Endothelial cell of umbilical vein (primary cell): ENCODE results near the gene MICB. TPM values are rescaled to one million over a fixed set of nuclear protein-coding genes. Genes with fewer than 3 reads are reported as not detected.

Experiments used
- BruUV-seq: library from RNA; stranded (reverse); fragments of 400-500 nt; replicated peaks from 2 replicates; lab custom pipeline; 2021; lab: Mats Ljungman, UMichigan
- CTCF ChIA-PET: fragments of 300-600, 350-600 bp; sonication (Branson Sonifier 250); formaldehyde crosslinking; loops from one replicate; lab custom pipeline; 2021; ENCODE audit warnings: antibody characterized with exemption, inconsistent platforms; lab: Charles Lee
- POLR2A ChIA-PET: fragments of 300-600, 350-600 bp; sonication (Branson Sonifier 250); formaldehyde crosslinking; loops from one replicate; lab custom pipeline; 2021; ENCODE audit warnings: antibody characterized with exemption, inconsistent platforms; lab: Charles Lee
- DNase-seq: peaks from one replicate; pipeline ENCODE4 v3.0.0-alpha.2; 2011; ENCODE audit warnings: low read depth, low spot score
- FAIRE-seq: peaks from 2 replicates; lab custom pipeline; 2011; peaks lifted over from hg19 to GRCh38; lab: Jason Lieb, UNC
- H2AFZ ChIP-seq: 2 replicates; pipeline ENCODE4 v1.6.0; 2012; ENCODE audit warnings: low read depth, low read length, control low read depth, inconsistent platforms
- H3K27ac ChIP-seq: 2 replicates; pipeline ENCODE4 v1.5.1; 2011; ENCODE audit warnings: low read depth, mild to moderate bottlenecking, control low read depth, low read length, moderate library complexity; ENCODE audit not compliant: insufficient read depth
- H3K27me3 ChIP-seq, 2 experiments: 2 replicates each; pipeline versions ENCODE4 v1.6.0 to v1.6.1; 2011; ENCODE audit warnings: low read length in 2 of 2, mixed read lengths in 1 of 2; ENCODE audit not compliant: control insufficient read depth in 2 of 2, insufficient read depth in 2 of 2
- H3K36me3 ChIP-seq, 2 experiments: 2 replicates in 1 of 2; 3 replicates in 1 of 2; pipeline ENCODE4 v1.5.1; 2011; ENCODE audit warnings: low read length in 2 of 2, mild to moderate bottlenecking in 1 of 2, moderate library complexity in 1 of 2; ENCODE audit not compliant: control insufficient read depth in 2 of 2, insufficient read depth in 2 of 2; ENCODE audit errors: extremely low read depth in 1 of 2
- H3K4me1 ChIP-seq: 3 replicates; pipeline ENCODE4 v1.5.1; 2011; ENCODE audit warnings: mild to moderate bottlenecking, low read length; ENCODE audit not compliant: control insufficient read depth, insufficient read depth; ENCODE audit errors: extremely low read depth
- H3K4me2 ChIP-seq: 2 replicates; pipeline ENCODE4 v1.6.1; 2011; ENCODE audit warnings: low read length, control low read depth, mixed read lengths; ENCODE audit not compliant: insufficient read depth
- H3K4me3 ChIP-seq, 3 experiments: fragments of 200-600 bp in 1 of 3; sonication (generic), shearing (Covaris generic) in 1 of 3; replicated peaks in 1 of 3; 2 replicates each; pipeline ENCODE4 v1.5.1; 2011 to 2016; ENCODE audit warnings: control low read depth in 3 of 3, low read length in 3 of 3, mild to moderate bottlenecking in 2 of 3, inconsistent platforms in 1 of 3, low read depth in 1 of 3, moderate library complexity in 1 of 3; ENCODE audit not compliant: insufficient read depth in 1 of 3
- H3K79me2 ChIP-seq: 2 replicates; pipeline ENCODE4 v1.6.0; 2012; ENCODE audit warnings: low read length, inconsistent platforms; ENCODE audit not compliant: control insufficient read depth, insufficient read depth
- H3K9ac ChIP-seq: replicated peaks from 2 replicates; pipeline ENCODE3; 2011; ENCODE audit warnings: low read length, control low read depth; ENCODE audit not compliant: insufficient read depth; ENCODE audit errors: extremely low read depth
- H3K9me1 ChIP-seq: replicated peaks from 3 replicates; pipeline ENCODE4 v1.6.0; 2011; ENCODE audit warnings: mild to moderate bottlenecking, low read length; ENCODE audit not compliant: control insufficient read depth, insufficient read depth; ENCODE audit errors: extremely low read depth
- H3K9me3 ChIP-seq: replicated peaks from 2 replicates; pipeline ENCODE4 v1.5.1; 2012; ENCODE audit warnings: low read length, inconsistent platforms; ENCODE audit not compliant: control insufficient read depth, insufficient read depth
- H4K20me1 ChIP-seq: replicated peaks from 2 replicates; pipeline ENCODE3; 2011; ENCODE audit warnings: mild to moderate bottlenecking, low read length; ENCODE audit not compliant: control insufficient read depth, insufficient read depth; ENCODE audit errors: extremely low read depth
- CTCF ChIP-seq, 2 donors: IDR thresholded peaks; 1 replicate in 1 of 2; 2 replicates in 1 of 2; pipeline ENCODE4 v1.5.1; 2011; ENCODE audit warnings: low read length in 2 of 2, mild to moderate bottlenecking in 2 of 2, moderate library complexity in 2 of 2, control low read depth in 1 of 2, inconsistent platforms in 1 of 2, low read depth in 1 of 2; ENCODE audit not compliant: insufficient read depth in 1 of 2; ENCODE audit errors: extremely low read depth in 1 of 2
- EZH2 ChIP-seq: IDR thresholded peaks from 2 replicates; pipeline ENCODE4 v1.6.1; 2012; ENCODE audit warnings: borderline replicate concordance, low read depth, mild to moderate bottlenecking, moderate library complexity, low read length, inconsistent platforms; ENCODE audit not compliant: severe bottlenecking
- FOS ChIP-seq: IDR thresholded peaks from 2 replicates; pipeline ENCODE4 v1.6.1; 2011; ENCODE audit warnings: mild to moderate bottlenecking, low read length, moderate library complexity, borderline replicate concordance; ENCODE audit not compliant: insufficient read depth
- GATA2 ChIP-seq: IDR thresholded peaks from 2 replicates; pipeline ENCODE4 v1.7.0; 2011; ENCODE audit warnings: low read depth, mild to moderate bottlenecking, moderate library complexity, mixed read lengths, low read length; ENCODE audit not compliant: insufficient read length, insufficient read depth
- JUN ChIP-seq: IDR thresholded peaks from 2 replicates; pipeline ENCODE4 v1.6.1; 2011; ENCODE audit warnings: borderline replicate concordance, low read depth; ENCODE audit not compliant: insufficient read length, insufficient read depth
- MAX ChIP-seq: IDR thresholded peaks from 2 replicates; pipeline ENCODE4 v1.6.1; 2011; ENCODE audit not compliant: insufficient read depth, insufficient read length
- MYC ChIP-seq: IDR thresholded peaks from one replicate; pipeline ENCODE4 v1.6.1; 2011; ENCODE audit warnings: mild to moderate bottlenecking, low read depth, low read length
- POLR2A ChIP-seq: IDR thresholded peaks from 2 replicates; pipeline ENCODE4 v1.6.1; 2012; ENCODE audit warnings: low read depth, mild to moderate bottlenecking, control low read depth, low read length
- POLR2AphosphoS5 ChIP-seq: IDR thresholded peaks from 2 replicates; pipeline ENCODE4 v1.6.1; 2012; ENCODE audit warnings: low read depth, mild to moderate bottlenecking, control low read depth, low read length, moderate library complexity; ENCODE audit not compliant: insufficient read depth
- dilution Hi-C: fragments of 300-500 bp; cut with MboI; formaldehyde crosslinking; loops from one replicate; pipeline ENCODE4 v1.15.0; 2019; ENCODE audit warnings: low sequenced_read_pairs; ENCODE audit not compliant: extremely low pct_ligation_motif_present
- intact Hi-C: fragments of 100-400 bp; cut with micrococcal nuclease; formaldehyde crosslinking; loops from one replicate; pipeline ENCODE4 v1.10.0; 2022
- polyA plus RNA-seq, 4 experiments: library from polyadenylated mRNA; depleted of rRNA in 3 of 4; stranded (reverse) in 3 of 4; unstranded in 1 of 4; fragments of >200 nt; gene quantifications; 2 replicates each; pipeline versions ENCODE4 v1.2.1 to v1.2.3, GENCODE V29; 2011 to 2012; ENCODE audit warnings: missing spikeins in 1 of 4
- small RNA-seq: library from RNA; depleted of rRNA; stranded (forward); fragments of <200 nt; gene quantifications from one replicate; pipeline ENCODE3, GENCODE V24; 2012; ENCODE audit warnings: low replicate concordance, low read depth; ENCODE audit not compliant: insufficient read depth, insufficient read length
- total RNA-seq: library from RNA; stranded (reverse); gene quantifications from 2 replicates; pipeline ENCODE4 v1.2.3, GENCODE V29; 2021

MICB gene
- total and polyA plus RNA-seq, 2 donors (not counting 3 experiments of a cell fraction or from before 2014, with no cell fraction given), result 32.8 to 36.3 TPM

- FAIRE-seq, result no peak
- Histone ChIP-seq H2AFZ (no peak overlapping the region), H3K4me1 (peaks cover 69% of the 10 kb centered on the region), H4K20me1 (no peaks in the 10 kb centered on the region), H3K4me2 (peak overlapping the region; percentile 90), H3K27me3 (no peaks in the 10 kb centered on the region), H3K79me2 (peaks cover 7% of the 10 kb centered on the region), H3K4me3 (no peak overlapping the region), H3K9me1 (no peaks in the 10 kb centered on the region), H3K36me3 (peaks cover 2 to 10% of the 10 kb centered on the region in 2 experiments), H3K27ac (peak overlapping the region; percentile 98), H3K9ac (peak overlapping the region; percentile 22), H3K9me3 (no peaks in the 10 kb centered on the region)
- TSS peak; percentile 41 for BruUV-seq
- no peak for TF ChIP-seq MAX
- TF ChIP-seq MYC, result no peak
- TF ChIP-seq FOS, result no peak
- no peak for TF ChIP-seq POLR2AphosphoS5
- no peak for TF ChIP-seq GATA2
- no peak for TF ChIP-seq EZH2
- TF ChIP-seq JUN, result no peak
- no peak for TF ChIP-seq CTCF (IDR thresholded peaks at IDR 0.05; ENCODE audit: extremely low read depth in 1 of 2, insufficient read depth in 1 of 2, low read depth in 1 of 2, low read length in 2 of 2)
- TF ChIP-seq POLR2A, result no peak
- CTCF ChIA-PET, result interaction anchor here (3.5 to 31.0 kb wide), 2 partner anchors 10 to 28 kb away, joined by 31 to 1517 read pairs; partner anchors contain the start of genes LST1, LTB, NCR3 and TNF
- intact Hi-C loops (loop anchor here (1.0 kb wide), 4 partner anchors 9 to 34 kb away; partner anchors contain the start of gene NFKBIL1), dilution Hi-C loops (no loop called here)
- POLR2A ChIA-PET, result interaction anchor here (0.5 kb wide), 1 partner anchor 66 kb away, joined by 8 read pairs; no protein-coding TSS in a partner anchor
- no peak for DNase-seq
Observed at GRCh38 chr6:31560697-31561058, 62.7 kb downstream of the MICB start.

Small RNA genes lying within 50 kb of the gene (small RNA-seq; reads per million reads assigned to genes)
- gene AL663061.1, result not detected
- not detected for gene RF00019
- gene SNORD117, result 692 reads per million, percentile 100 among the genes with 10 or more reads in this experiment
- gene SNORD84, result not detected

Other genes with a start within 250 kb of the MICB start
- gene HLA-C, start 226.1 kb upstream of the MICB start, total RNA-seq, result 102 and 109 TPM in 2 replicates
- gene HLA-C, start 226.1 kb upstream of the MICB start, polyA plus RNA-seq, result 287 and 345 TPM in 2 replicates
- gene HLA-B, start 141.0 kb upstream of the MICB start, total RNA-seq, result 111 and 126 TPM in 2 replicates
- 119 and 151 TPM in 2 replicates for gene HLA-B, start 141.0 kb upstream of the MICB start, polyA plus RNA-seq
- 42.5 and 45.2 TPM in 2 replicates for gene MICA, start 94.5 kb upstream of the MICB start, total RNA-seq
- 99.3 and 101 TPM in 2 replicates for gene MICA, start 94.5 kb upstream of the MICB start, polyA plus RNA-seq
- not detected in 2 replicates for gene MCCD1, start 30.8 kb downstream of the MICB start, total RNA-seq
- gene MCCD1, start 30.8 kb downstream of the MICB start, polyA plus RNA-seq, result not detected in 2 replicates
- 453 and 481 TPM in 2 replicates for gene DDX39B, start 43.9 kb downstream of the MICB start, total RNA-seq
- 722 and 766 TPM in 2 replicates for gene DDX39B, start 43.9 kb downstream of the MICB start, polyA plus RNA-seq
- gene ATP6V1G2, start 48.5 kb downstream of the MICB start, total RNA-seq, result 0.84 and 1.4 TPM in 2 replicates
- gene ATP6V1G2, start 48.5 kb downstream of the MICB start, polyA plus RNA-seq, result 0.64 and 0.70 TPM in 2 replicates
- 14.6 and 15.5 TPM in 2 replicates for gene NFKBIL1, start 49.5 kb downstream of the MICB start, total RNA-seq
- 9.9 and 14.2 TPM in 2 replicates for gene NFKBIL1, start 49.5 kb downstream of the MICB start, polyA plus RNA-seq
- gene LTA, start 74.1 kb downstream of the MICB start, total RNA-seq, result 0.46 TPM in 1 of 2 replicates, not detected in the other
- 0.08 TPM in 1 of 2 replicates, not detected in the other for gene LTA, start 74.1 kb downstream of the MICB start, polyA plus RNA-seq
- not detected in 2 replicates for gene TNF, start 77.4 kb downstream of the MICB start, total RNA-seq
- gene TNF, start 77.4 kb downstream of the MICB start, polyA plus RNA-seq, result not detected in 2 replicates
- 1.2 and 1.3 TPM in 2 replicates for gene LTB, start 84.3 kb downstream of the MICB start, total RNA-seq
- 1.8 and 2.1 TPM in 2 replicates for gene LTB, start 84.3 kb downstream of the MICB start, polyA plus RNA-seq
- gene LST1, start 88.1 kb downstream of the MICB start, total RNA-seq, result 1.00 and 2.0 TPM in 2 replicates
- 1.1 and 1.8 TPM in 2 replicates for gene LST1, start 88.1 kb downstream of the MICB start, polyA plus RNA-seq
- not detected in 2 replicates for gene NCR3, start 94.9 kb downstream of the MICB start, total RNA-seq
- not detected in 2 replicates for gene NCR3, start 94.9 kb downstream of the MICB start, polyA plus RNA-seq
- gene AIF1, start 117.1 kb downstream of the MICB start, total RNA-seq, result not detected in 2 replicates
- gene AIF1, start 117.1 kb downstream of the MICB start, polyA plus RNA-seq, result not detected in 2 replicates
- gene PRRC2A, start 122.6 kb downstream of the MICB start, total RNA-seq, result 218 and 229 TPM in 2 replicates
- gene PRRC2A, start 122.6 kb downstream of the MICB start, polyA plus RNA-seq, result 88.4 and 114 TPM in 2 replicates
- 314 and 322 TPM in 2 replicates for gene BAG6, start 154.5 kb downstream of the MICB start, total RNA-seq
- 190 and 234 TPM in 2 replicates for gene BAG6, start 154.5 kb downstream of the MICB start, polyA plus RNA-seq
- gene APOM, start 157.7 kb downstream of the MICB start, total RNA-seq, result 0.97 TPM in 1 of 2 replicates, not detected in the other
- 2.5 and 2.6 TPM in 2 replicates for gene APOM, start 157.7 kb downstream of the MICB start, polyA plus RNA-seq
- gene C6orf47, start 162.6 kb downstream of the MICB start, total RNA-seq, result 12.8 and 15.0 TPM in 2 replicates
- gene C6orf47, start 162.6 kb downstream of the MICB start, polyA plus RNA-seq, result 5.6 and 5.8 TPM in 2 replicates
- gene GPANK1, start 166.9 kb downstream of the MICB start, total RNA-seq, result 11.7 and 12.6 TPM in 2 replicates
- 13.3 and 17.5 TPM in 2 replicates for gene GPANK1, start 166.9 kb downstream of the MICB start, polyA plus RNA-seq
- 206 and 214 TPM in 2 replicates for gene CSNK2B, start 167.9 kb downstream of the MICB start, total RNA-seq
- 159 and 160 TPM in 2 replicates for gene CSNK2B, start 167.9 kb downstream of the MICB start, polyA plus RNA-seq
- gene LY6G5B, start 171.8 kb downstream of the MICB start, total RNA-seq, result 23.9 and 25.0 TPM in 2 replicates
- gene LY6G5B, start 171.8 kb downstream of the MICB start, polyA plus RNA-seq, result 13.7 and 15.4 TPM in 2 replicates
- 5.2 and 8.2 TPM in 2 replicates for gene LY6G5C, start 182.9 kb downstream of the MICB start, total RNA-seq
- gene LY6G5C, start 182.9 kb downstream of the MICB start, polyA plus RNA-seq, result 11.4 and 11.8 TPM in 2 replicates
- 41.3 and 48.9 TPM in 2 replicates for gene ABHD16A, start 205.2 kb downstream of the MICB start, total RNA-seq
- 60.1 and 60.3 TPM in 2 replicates for gene ABHD16A, start 205.2 kb downstream of the MICB start, polyA plus RNA-seq
- not detected in 2 replicates for gene LY6G6F, start 208.7 kb downstream of the MICB start, total RNA-seq
- not detected in 2 replicates for gene LY6G6F, start 208.7 kb downstream of the MICB start, polyA plus RNA-seq
- not detected in 2 replicates for gene LY6G6D, start 217.2 kb downstream of the MICB start, total RNA-seq
- not detected in 2 replicates for gene LY6G6D, start 217.2 kb downstream of the MICB start, polyA plus RNA-seq
- gene LY6G6C, start 223.6 kb downstream of the MICB start, total RNA-seq, result 0.35 TPM in 1 of 2 replicates, not detected in the other
- 0.33 and 0.41 TPM in 2 replicates for gene LY6G6C, start 223.6 kb downstream of the MICB start, polyA plus RNA-seq
- not detected in 2 replicates for gene MPIG6B, start 225.2 kb downstream of the MICB start, total RNA-seq
- gene MPIG6B, start 225.2 kb downstream of the MICB start, polyA plus RNA-seq, result not detected in 2 replicates
- gene DDAH2, start 231.2 kb downstream of the MICB start, total RNA-seq, result 109 and 116 TPM in 2 replicates
- gene DDAH2, start 231.2 kb downstream of the MICB start, polyA plus RNA-seq, result 168 and 176 TPM in 2 replicates
- gene CLIC1, start 238.4 kb downstream of the MICB start, total RNA-seq, result 535 and 543 TPM in 2 replicates
- 569 and 578 TPM in 2 replicates for gene CLIC1, start 238.4 kb downstream of the MICB start, polyA plus RNA-seq
- 43.2 and 43.8 TPM in 2 replicates for gene MSH5, start 241.9 kb downstream of the MICB start, total RNA-seq
- gene MSH5, start 241.9 kb downstream of the MICB start, polyA plus RNA-seq, result 24.5 and 27.1 TPM in 2 replicates